ENCODE measurements around the gene GJB5.
A peak's percentile ranks its signal among the peaks of the same experiment; 100 is the strongest.
"Not testable (repeated sequence)": the region's sequence is repeated elsewhere in the genome, so short reads cannot be mapped to it uniquely, and the experiment has no call there.

GJB5 gene

GRCh38 chr1:34754964-34755637 is at the start of gene GJB5:
Gene GJB5, plus strand, starts transcription at chr1:34755047. Its CDS starts 2,284 bp downstream, at chr1:34757331.
- no peak for ATAC-seq

- ATAC-seq, result no peak
Observed at GRCh38 chr1:34705077-34705476, 49.8 kb upstream of the GJB5 start.

GRCh38 chr1:34708106-34708505 is 46.7 kb upstream of the GJB5 start:
- no peak for ATAC-seq

GRCh38 chr1:34709547-34709946 is 45.3 kb upstream of the GJB5 start:
- no peak for ATAC-seq

- ATAC-seq, result no peak
Observed at GRCh38 chr1:34710812-34711211, 44.0 kb upstream of the GJB5 start.

GRCh38 chr1:34711485-34711884 is 43.4 kb upstream of the GJB5 start:
- no peak for ATAC-seq

- ATAC-seq, result no peak
Observed at GRCh38 chr1:34712007-34712688, 42.7 kb upstream of the GJB5 start.

GRCh38 chr1:34713443-34713842 is 41.4 kb upstream of the GJB5 start:
- no peak for ATAC-seq

- ATAC-seq, result no peak
Observed at GRCh38 chr1:34714386-34714785, 40.5 kb upstream of the GJB5 start.

- ATAC-seq, result no peak
Observed at GRCh38 chr1:34715139-34715538, 39.7 kb upstream of the GJB5 start.

- ATAC-seq, result no peak
Observed at GRCh38 chr1:34721241-34721640, 33.6 kb upstream of the GJB5 start.

- ATAC-seq, result no peak
Observed at GRCh38 chr1:34721646-34722355, 33.0 kb upstream of the GJB5 start.

GRCh38 chr1:34726861-34727260 is 28.0 kb upstream of the GJB5 start:
- no peak for ATAC-seq

- no peak for ATAC-seq
Observed at GRCh38 chr1:34730485-34730884, 24.4 kb upstream of the GJB5 start.

- ATAC-seq, result not testable (repeated sequence)
Observed at GRCh38 chr1:34732831-34733230, 22.0 kb upstream of the GJB5 start.

GRCh38 chr1:34736692-34737091 is 18.2 kb upstream of the GJB5 start:
- no peak for ATAC-seq

- ATAC-seq, result not testable (repeated sequence)
Observed at GRCh38 chr1:34737236-34737635, 17.6 kb upstream of the GJB5 start.

GRCh38 chr1:34739613-34740012 is 15.2 kb upstream of the GJB5 start:
- ATAC-seq, result no peak

- no peak for ATAC-seq
Observed at GRCh38 chr1:34740161-34740868, 14.5 kb upstream of the GJB5 start.

GRCh38 chr1:34742667-34743270 is 12.1 kb upstream of the GJB5 start:
- peak; percentile 80 for ATAC-seq

- no peak for ATAC-seq
Observed at GRCh38 chr1:34743775-34744174, 11.1 kb upstream of the GJB5 start.

- no peak for ATAC-seq
Observed at GRCh38 chr1:34744851-34745250, 10.0 kb upstream of the GJB5 start.

GRCh38 chr1:34745666-34746065 is 9.2 kb upstream of the GJB5 start:
- ATAC-seq, result no peak

All from activated CD4-positive, CD25-positive, alpha-beta regulatory T cell treated with anti-CD3 and anti-CD28 coated beads, Interleukin-2, amount 50 U/mL, for 24 hours (primary cell).